Calu3 (cell line): ENCODE results near the gene SORCS1. TPM values are rescaled to one million over a fixed set of nuclear protein-coding genes. Genes with fewer than 3 reads are reported as not detected.

Source experiments
- BruUV-seq: library from RNA; stranded (reverse); fragments of 400-500 nt; replicated peaks from 2 replicates; lab custom pipeline; 2021; lab: Mats Ljungman, UMichigan
- CTCF ChIA-PET: fragments of 300-600 bp; sonication (Branson Sonifier 250); formaldehyde crosslinking; loops from one replicate; lab custom pipeline; 2022; ENCODE audit warnings: antibody characterized with exemption; lab: Charles Lee
- DNase-seq: peaks from one replicate; pipeline ENCODE4 v3.0.0; 2022
- H3K27ac Mint-ChIP-seq: one replicate; pipeline ENCODE4 v1.8.0; 2022; ENCODE audit warnings: mixed read lengths; ENCODE audit not compliant: unreplicated experiment
- H3K27me3 Mint-ChIP-seq: one replicate; pipeline ENCODE4 v1.8.0; 2022; ENCODE audit warnings: mixed read lengths; ENCODE audit not compliant: unreplicated experiment
- H3K36me3 Mint-ChIP-seq: one replicate; pipeline ENCODE4 v1.8.0; 2022; ENCODE audit warnings: mild to moderate bottlenecking, moderate library complexity, mixed read lengths; ENCODE audit not compliant: insufficient read depth, unreplicated experiment
- H3K4me1 Mint-ChIP-seq: one replicate; pipeline ENCODE4 v1.8.0; 2022; ENCODE audit warnings: mild to moderate bottlenecking, low read depth, mixed read lengths; ENCODE audit not compliant: unreplicated experiment
- H3K4me3 Mint-ChIP-seq: one replicate; pipeline ENCODE4 v1.8.0; 2022; ENCODE audit warnings: mild to moderate bottlenecking, low read depth, moderate library complexity, mixed read lengths; ENCODE audit not compliant: unreplicated experiment
- H3K9me3 Mint-ChIP-seq: one replicate; pipeline ENCODE4 v1.8.0; 2022; ENCODE audit warnings: low read depth, mixed read lengths; ENCODE audit not compliant: unreplicated experiment
- CTCF ChIP-seq: fragments of 200-600 bp; IDR thresholded peaks from one replicate; pipeline ENCODE4 v1.8.0; 2022; ENCODE audit warnings: antibody characterized with exemption; ENCODE audit not compliant: unreplicated experiment
- intact Hi-C: fragments of 100-400 bp; cut with micrococcal nuclease; formaldehyde crosslinking; loops from one replicate; pipeline ENCODE4 v1.10.0; 2022; ENCODE audit not compliant: unreplicated experiment
- total RNA-seq: library from RNA; stranded (reverse); gene quantifications from 2 replicates; pipeline ENCODE4 v1.2.3, GENCODE V29; 2022

The SORCS1 gene
- total RNA-seq, 1 experiment from 2014 or later, result not detected

DNA sequence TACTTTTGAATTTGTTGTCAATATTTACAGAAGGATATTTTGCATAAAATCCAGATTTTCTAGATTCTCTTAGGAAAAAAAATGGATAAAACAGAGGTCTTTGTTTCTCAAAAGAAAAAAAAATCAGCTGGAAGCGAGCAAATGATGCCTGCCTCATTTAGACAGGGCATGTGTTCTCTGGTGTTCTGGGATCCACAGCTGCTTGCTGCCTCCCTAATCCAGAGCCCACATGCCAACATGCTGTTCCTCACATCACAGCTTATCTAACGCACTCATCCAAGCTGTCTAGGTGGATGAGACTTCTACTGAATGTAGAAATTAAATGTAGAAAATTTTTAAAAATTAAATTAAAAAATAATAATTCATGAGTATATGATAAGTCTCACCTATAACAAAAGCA is 630.1 kb downstream of the SORCS1 start:
- no peaks in the 10 kb centered on the region for H3K36me3 Mint-ChIP-seq
- CTCF ChIA-PET, result no interaction called here
- H3K9me3 Mint-ChIP-seq, result no peaks in the 10 kb centered on the region
- no peak for TF ChIP-seq CTCF
- no TSS peak for BruUV-seq
- DNase-seq, result no peak
- no peak overlapping the region for H3K4me3 Mint-ChIP-seq
- H3K27ac Mint-ChIP-seq, result no peak overlapping the region
- no peaks in the 10 kb centered on the region for H3K4me1 Mint-ChIP-seq
- no peaks in the 10 kb centered on the region for H3K27me3 Mint-ChIP-seq
- intact Hi-C loops, result no loop called here

- intact Hi-C loops, result no loop called here
- Mint-ChIP-seq H3K36me3 (no peaks in the 10 kb centered on the region), H3K27me3 (no peaks in the 10 kb centered on the region), H3K27ac (no peak overlapping the region), H3K4me1 (peaks cover 7% of the 10 kb centered on the region), H3K4me3 (no peak overlapping the region), H3K9me3 (peaks cover 5% of the 10 kb centered on the region)
- TF ChIP-seq CTCF, result no peak
- CTCF ChIA-PET, result no interaction called here
- DNase-seq, result no peak
- no TSS peak for BruUV-seq
Measured at GRCh38 chr10:106528702-106529101, 635.8 kb downstream of the SORCS1 start.

DNA sequence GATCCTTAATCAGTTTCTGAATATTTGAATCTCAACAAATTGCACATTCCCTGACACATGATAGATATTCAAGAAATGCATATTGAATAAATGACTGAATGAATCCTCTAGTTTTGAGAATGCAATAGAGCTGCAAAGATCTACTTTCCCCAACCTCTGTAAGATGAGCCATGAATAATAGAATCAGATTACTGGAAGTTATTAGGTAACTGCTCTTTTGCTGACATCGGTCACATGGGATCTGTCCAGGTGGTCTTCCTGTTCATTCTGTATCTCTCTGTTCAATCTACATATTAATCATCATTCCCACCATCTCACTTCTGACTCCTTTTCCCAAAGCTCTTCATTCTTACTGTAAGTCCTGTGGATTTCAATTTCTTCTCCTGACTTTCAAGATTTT is 638.7 kb downstream of the SORCS1 start:
- Mint-ChIP-seq H3K4me3 (no peak overlapping the region), H3K4me1 (peaks cover 7% of the 10 kb centered on the region), H3K27me3 (no peaks in the 10 kb centered on the region), H3K36me3 (no peaks in the 10 kb centered on the region), H3K9me3 (peaks cover 5% of the 10 kb centered on the region), H3K27ac (no peak overlapping the region)
- BruUV-seq, result no TSS peak
- DNase-seq, result no peak
- no peak for TF ChIP-seq CTCF
- CTCF ChIA-PET, result no interaction called here
- intact Hi-C loops, result no loop called here
